ENCODE results near the gene DCUN1D1. TPM values are rescaled to one million over a fixed set of nuclear protein-coding genes. Genes with fewer than 3 reads are reported as not detected.
A peak's percentile ranks its signal among the peaks of the same experiment; 100 is the strongest.
"Not testable (repeated sequence)": the region's sequence is repeated elsewhere in the genome, so short reads cannot be mapped to it uniquely, and the experiment has no call there.

Gene DCUN1D1
- polyA plus RNA-seq (ENCODE audit: insufficient read length in 4 of 4), result 10 to 100 TPM; 45.9 to 67.3 (median 64.7) TPM

DNA sequence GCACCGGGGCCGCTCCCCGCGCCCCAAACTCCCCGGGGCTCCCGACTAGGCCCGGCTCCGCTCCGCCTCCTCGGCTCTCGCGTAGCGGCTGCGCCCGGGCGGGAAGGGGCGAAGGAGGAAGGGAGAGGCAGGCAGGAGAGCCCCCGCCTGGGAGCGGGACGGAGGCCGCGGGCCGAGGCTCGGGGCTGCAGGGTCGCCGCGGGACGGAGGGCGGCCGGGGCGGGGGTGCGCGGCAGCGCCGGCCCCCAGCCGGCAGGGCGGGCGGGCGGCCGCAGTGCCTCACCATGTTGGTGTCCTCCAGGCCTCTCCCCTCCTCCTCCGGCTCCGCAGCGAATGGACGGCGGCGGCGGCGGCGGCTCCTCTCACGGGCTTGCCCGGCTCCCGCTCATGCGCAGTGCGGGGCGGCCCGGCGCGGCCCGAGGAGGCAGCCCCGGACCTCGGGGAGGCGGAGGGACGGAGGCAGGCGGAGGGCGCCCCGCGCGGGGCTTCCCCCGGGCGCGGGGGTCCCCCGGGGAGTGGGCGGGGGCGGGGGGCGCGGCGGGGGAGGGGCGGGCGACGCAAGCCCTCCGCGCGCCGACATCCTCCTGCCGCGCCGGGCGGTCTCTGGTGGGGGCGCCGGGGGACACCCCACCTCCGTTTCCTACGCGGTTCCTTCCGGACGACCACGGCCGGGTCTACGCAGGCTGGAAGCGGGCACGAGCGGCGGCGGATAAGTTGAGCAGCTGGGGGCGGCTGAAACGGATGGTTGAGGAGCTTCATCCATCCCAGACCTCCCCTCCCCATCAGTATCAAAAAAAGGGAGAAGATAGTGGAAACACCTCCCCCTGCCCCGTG, at the start of gene DCUN1D1:
DCUN1D1 (minus strand) TSS at position 335 of the 834 bp plus-strand sequence; CDS start at position 286, 49 bp downstream.
- peak in 3 of 4 donors; percentile 61 to 73 (median 64) for DNase-seq (ENCODE audit: low read depth in 4 of 4, low spot score in 3 of 4)

DNA sequence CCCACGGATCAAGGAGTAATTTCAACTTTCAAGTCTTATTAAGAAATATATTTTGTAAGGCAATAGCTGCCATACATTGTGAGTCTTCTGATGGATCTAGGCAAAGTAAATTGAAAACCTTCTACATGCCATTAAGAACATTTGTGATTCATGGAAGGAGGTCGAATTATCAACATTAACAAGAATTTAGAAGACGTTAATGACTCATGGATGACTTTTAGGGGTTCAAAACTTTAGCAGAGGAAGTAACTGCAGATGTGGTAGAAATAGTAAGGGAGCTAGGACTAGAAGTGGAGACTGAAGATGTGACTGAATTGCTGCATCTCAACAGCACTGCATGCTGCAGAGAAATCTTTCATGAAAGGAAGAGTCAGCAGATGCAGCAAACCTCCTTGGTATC, 48.1 kb upstream of the DCUN1D1 start:
- no peak for DNase-seq (ENCODE audit: low read depth in 4 of 4, low spot score in 3 of 4)

- no peak for DNase-seq (ENCODE audit: low read depth in 4 of 4, low spot score in 3 of 4)
Observed at GRCh38 chr3:183027276-183027675, 46.9 kb upstream of the DCUN1D1 start.

DNA sequence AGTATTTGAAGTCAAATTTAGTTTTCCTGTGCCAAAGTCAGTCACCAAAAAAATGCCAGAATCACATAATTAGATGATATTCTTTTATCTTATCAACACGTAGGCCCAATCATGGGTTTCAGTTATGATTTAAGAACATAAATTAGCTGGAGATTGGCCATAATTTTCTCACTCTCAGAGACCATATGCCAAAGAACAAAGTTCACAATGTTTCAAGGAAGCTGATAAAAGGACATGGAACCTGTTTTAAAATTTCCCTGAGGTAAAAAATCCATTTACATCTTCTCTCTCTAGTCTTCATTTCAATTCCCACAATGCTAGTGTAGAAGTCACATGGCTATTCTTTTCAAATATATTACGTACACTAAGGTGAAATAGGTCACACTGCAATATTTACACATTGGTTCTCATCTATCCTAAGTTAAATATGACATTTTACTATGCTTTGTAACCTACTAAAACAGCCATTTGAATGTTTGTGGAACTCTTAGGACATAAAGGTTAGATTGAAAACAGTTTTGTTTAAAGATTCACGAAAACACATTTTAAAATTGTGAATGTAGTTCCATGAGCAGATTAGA, 42.7 kb upstream of the DCUN1D1 start:
- no peak for DNase-seq (ENCODE audit: low read depth in 4 of 4, low spot score in 3 of 4)

DNA sequence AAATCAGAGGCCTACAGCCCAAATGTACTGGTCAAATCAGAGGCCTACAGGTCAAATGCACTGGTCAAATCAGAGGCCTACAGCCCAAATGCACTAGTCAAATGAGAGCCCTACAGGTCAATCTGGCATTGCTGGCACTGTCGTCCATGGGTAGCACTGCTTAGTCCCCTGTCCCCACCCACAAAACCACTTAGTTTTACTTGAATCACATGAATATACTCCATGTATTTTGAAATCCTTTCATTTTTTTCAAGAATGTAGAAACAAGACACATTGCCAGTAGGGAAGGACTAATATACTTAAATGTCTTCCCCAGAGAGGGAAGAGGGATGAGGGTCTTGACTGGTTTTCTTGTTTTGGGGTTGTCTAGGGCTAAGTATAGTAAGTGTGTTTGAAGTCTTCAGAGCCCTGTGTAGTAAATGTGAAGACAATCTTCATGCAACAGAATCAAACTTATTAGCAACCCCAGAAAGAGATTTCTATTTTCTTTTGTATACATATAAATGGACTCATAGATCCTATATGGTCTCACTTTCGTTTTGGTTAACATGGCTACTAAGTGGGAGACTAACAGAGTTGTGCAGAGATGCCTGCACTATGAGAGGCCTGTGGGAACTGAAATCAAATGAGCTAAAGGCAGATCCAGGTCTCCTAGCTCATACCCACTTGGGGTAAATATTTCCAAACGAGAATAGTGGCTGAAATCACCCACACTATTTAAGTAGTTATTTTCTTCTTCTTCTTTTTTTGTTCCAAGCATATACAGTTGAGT, 38.3 kb upstream of the DCUN1D1 start:
- no peak for DNase-seq (ENCODE audit: low read depth in 4 of 4, low spot score in 3 of 4)

GRCh38 chr3:183015185-183015584, 34.8 kb upstream of the DCUN1D1 start:
- DNase-seq (ENCODE audit: low read depth in 4 of 4, low spot score in 3 of 4), result no peak

DNA sequence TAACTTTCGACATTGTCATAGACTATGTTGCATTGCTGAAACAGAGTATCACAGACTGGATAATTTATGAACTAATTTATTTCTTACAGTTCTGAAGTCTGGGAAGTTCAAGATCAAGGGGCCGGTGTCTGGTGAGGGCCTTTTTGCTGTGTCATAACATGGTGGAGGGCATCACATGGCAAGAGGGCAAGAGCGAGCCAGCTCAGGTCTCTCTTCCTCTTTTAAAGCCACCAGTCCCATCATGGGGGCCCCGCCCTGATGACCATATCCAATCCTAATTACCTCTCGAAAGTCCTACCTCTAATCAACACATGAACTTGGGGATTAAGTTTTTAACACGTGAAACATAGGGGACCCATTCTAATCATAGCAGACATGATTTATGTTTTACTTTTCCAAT, 33.5 kb upstream of the DCUN1D1 start:
- no peak for DNase-seq (ENCODE audit: low read depth in 4 of 4, low spot score in 3 of 4)

- DNase-seq (ENCODE audit: low read depth in 4 of 4, low spot score in 3 of 4), result no peak
Observed at GRCh38 chr3:183013074-183013473, 32.7 kb upstream of the DCUN1D1 start.

GRCh38 chr3:183008800-183009199, 28.5 kb upstream of the DCUN1D1 start:
- DNase-seq (ENCODE audit: low read depth in 4 of 4, low spot score in 3 of 4), result no peak

GRCh38 chr3:183008303-183008702, 28.0 kb upstream of the DCUN1D1 start:
- DNase-seq (ENCODE audit: low read depth in 4 of 4, low spot score in 3 of 4), result no peak

DNA sequence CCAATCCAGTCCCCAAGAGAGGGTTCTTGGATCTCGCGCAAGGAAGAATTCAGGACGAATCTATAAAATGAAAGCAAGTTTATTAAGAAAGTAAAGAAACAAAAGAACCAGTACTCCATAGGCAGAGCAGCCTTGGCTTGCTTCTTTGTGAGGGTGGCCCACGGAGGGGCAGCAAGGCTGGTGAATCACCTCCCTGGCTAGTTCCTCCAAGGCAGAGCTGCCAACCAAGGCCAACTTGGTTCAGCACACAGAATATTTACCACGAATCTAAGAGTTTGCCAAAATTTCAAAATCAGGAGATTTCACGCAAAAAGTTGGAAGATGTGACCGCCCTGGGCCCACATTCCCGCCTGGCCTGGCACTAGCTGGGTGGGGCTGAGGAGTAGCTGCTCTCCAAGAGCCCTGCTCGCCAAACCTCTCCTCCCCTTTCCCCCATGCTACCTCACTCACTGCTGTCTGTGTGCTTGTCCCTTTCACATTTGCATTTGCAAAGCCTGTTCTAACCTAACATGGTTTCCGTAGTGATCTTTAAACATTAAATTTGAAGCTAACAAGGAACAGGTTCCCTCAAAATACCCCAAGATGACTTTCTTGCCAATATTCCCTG, 26.2 kb upstream of the DCUN1D1 start:
- DNase-seq (ENCODE audit: low read depth in 4 of 4, low spot score in 3 of 4), result no peak

GRCh38 chr3:182999767-183000166, 19.4 kb upstream of the DCUN1D1 start:
- DNase-seq (ENCODE audit: low read depth in 4 of 4, low spot score in 3 of 4), result no peak

DNA sequence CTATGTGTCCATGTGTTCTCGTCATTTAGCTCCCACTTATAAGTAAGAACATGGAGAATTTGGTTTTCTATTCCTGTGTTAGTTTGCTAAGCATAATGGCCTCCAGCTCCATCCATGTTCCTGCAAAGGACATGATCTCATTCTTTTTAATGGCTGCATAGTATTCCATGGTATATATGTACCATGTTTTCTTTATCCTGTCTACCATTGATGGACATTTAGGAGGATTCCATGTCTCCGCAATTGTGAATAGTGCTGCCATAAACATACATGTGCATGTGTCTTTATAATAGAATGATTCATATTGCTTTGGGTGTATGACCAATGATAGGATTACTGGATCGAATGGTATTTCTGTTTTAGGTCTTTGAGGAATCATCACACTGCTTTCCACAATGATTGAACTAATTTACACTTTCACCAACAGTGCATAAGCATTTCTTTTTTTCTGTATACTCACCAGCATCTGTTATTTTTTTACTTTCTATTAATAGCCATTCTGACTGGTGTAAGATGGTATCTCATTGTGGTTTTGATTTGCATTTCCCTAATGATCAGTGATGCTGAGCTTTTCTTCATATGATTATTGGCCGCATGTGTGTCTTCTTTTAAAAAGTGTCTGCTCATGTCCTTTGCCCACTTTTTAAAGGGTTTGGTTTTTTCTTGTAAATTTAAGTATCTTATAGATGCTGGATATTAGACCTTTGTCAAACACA, 13.3 kb upstream of the DCUN1D1 start:
- not testable (repeated sequence) for DNase-seq (ENCODE audit: low read depth in 4 of 4, low spot score in 3 of 4)

- no peak for DNase-seq (ENCODE audit: low read depth in 4 of 4, low spot score in 3 of 4)
Observed at GRCh38 chr3:182989566-182989965, 9.2 kb upstream of the DCUN1D1 start.

- DNase-seq (ENCODE audit: low read depth in 4 of 4, low spot score in 3 of 4), result no peak
Observed at GRCh38 chr3:182986021-182986420, 5.7 kb upstream of the DCUN1D1 start.

DNA sequence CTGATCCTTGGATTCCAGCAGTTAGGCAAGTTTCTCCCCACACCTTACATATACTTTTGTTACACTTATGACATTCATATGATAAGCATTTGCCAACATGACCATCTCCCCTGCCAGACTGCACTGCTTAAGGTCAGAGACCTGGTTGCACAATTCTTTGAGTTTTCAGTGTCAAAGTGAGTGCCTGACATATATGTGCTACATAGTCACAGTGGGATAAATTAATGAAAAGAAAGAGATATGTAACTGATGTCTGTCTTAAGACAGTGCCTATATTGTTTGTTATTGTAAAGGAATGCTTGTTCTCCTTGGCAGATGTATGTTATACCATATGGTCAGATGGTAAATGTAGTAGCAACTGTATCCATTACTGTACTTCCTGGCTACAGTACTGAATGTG, 3.5 kb upstream of the DCUN1D1 start:
- no peak for DNase-seq (ENCODE audit: low read depth in 4 of 4, low spot score in 3 of 4)

GRCh38 chr3:182981038-182981380, 671 bp upstream of the DCUN1D1 start:
- DNase-seq (ENCODE audit: low read depth in 4 of 4, low spot score in 3 of 4), result no peak

GRCh38 chr3:182979674-182980191, 605 bp downstream of the DCUN1D1 start:
- no peak for DNase-seq (ENCODE audit: low read depth in 4 of 4, low spot score in 3 of 4)

GRCh38 chr3:182979103-182979673, 1.1 kb downstream of the DCUN1D1 start:
- DNase-seq (ENCODE audit: low read depth in 4 of 4, low spot score in 3 of 4), result no peak

DNA sequence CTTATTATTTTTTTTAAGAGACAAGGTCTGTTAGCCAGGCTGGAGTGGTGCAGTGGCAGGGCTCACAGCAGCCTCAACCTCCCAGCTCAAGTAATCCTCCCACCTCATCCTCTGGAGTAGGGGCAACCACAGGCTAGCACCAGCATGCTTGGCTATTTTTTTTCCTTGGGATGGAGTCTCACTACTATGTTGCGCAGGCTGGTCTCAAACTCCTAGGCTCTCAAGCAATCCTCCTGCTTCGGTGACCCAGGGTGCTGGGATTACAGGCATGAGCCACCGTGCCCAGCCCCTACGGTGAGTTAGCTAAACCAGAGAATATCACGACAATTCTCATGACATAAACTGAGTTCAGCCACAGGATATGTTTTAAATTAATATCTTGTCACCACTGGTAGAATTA, 2.0 kb downstream of the DCUN1D1 start:
- no peak for DNase-seq (ENCODE audit: low read depth in 4 of 4, low spot score in 3 of 4)
